PC-9 (cell line): Measurements from ENCODE around the gene DIRAS3.

Experiments
- EZH2 ChIP-seq: fragments of 200-600 bp; sonication (generic); IDR thresholded peaks from 2 replicates; pipeline ENCODE4 v1.8.0; 2017; ENCODE audit warnings: antibody characterized with exemption, low read depth
- TF ChIP-seq, protein P1 (sequence below): fragments of 200-600 bp; sonication (generic); conservative IDR thresholded peaks from 2 replicates; pipeline ENCODE4 v1.6.1; 2017; ENCODE audit warnings: mixed run types, antibody characterized with exemption, mild to moderate bottlenecking, moderate library complexity

DNA sequence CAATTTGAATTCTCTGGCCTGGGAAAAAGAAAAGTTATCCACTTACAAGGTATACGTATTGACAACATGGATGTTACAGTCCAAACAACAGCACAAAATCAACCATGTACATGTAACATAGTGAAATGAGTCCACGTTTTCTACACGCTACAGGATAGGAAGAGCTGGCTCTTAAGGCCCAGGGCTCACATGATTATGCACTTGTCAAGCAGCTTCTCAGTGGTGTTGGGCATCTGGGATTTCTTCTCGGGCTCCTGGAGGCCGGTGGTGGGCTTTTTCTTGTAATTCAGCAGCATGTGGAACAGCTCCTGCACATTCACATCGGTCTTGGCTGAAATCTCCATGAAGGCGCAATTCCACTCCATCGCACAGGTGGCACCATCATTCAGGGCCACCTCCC, 4.0 kb downstream of the DIRAS3 start:
- TF ChIP-seq, protein P1, sequence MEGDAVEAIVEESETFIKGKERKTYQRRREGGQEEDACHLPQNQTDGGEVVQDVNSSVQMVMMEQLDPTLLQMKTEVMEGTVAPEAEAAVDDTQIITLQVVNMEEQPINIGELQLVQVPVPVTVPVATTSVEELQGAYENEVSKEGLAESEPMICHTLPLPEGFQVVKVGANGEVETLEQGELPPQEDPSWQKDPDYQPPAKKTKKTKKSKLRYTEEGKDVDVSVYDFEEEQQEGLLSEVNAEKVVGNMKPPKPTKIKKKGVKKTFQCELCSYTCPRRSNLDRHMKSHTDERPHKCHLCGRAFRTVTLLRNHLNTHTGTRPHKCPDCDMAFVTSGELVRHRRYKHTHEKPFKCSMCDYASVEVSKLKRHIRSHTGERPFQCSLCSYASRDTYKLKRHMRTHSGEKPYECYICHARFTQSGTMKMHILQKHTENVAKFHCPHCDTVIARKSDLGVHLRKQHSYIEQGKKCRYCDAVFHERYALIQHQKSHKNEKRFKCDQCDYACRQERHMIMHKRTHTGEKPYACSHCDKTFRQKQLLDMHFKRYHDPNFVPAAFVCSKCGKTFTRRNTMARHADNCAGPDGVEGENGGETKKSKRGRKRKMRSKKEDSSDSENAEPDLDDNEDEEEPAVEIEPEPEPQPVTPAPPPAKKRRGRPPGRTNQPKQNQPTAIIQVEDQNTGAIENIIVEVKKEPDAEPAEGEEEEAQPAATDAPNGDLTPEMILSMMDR: no peak
- no peak for TF ChIP-seq EZH2
